Measurements from ENCODE around the gene MYH11.
"Not testable (repeated sequence)": the region's sequence is repeated elsewhere in the genome, so short reads cannot be mapped to it uniquely, and the experiment has no call there.

- TF ChIP-seq CTCF, POLR2A (IDR thresholded peaks at IDR 0.05): not testable (repeated sequence)
Observed at GRCh38 chr16:15692508-15692907, 164.3 kb downstream of the MYH11 start.

Measured in thyroid gland (tissue), 4 donors.